Panc1 (cell line): ENCODE results near the gene PAX3. TPM values are rescaled to one million over a fixed set of nuclear protein-coding genes. Genes with fewer than 3 reads are reported as not detected.

Experiments
- ATAC-seq: fragments of 200-7000 bp; cut with Tn5 transposase; 2 replicates; pipeline ENCODE4 v1.9.1; 2020; ENCODE audit warnings: mild to moderate bottlenecking, moderate library complexity
- BruUV-seq: library from RNA; stranded (reverse); fragments of 400-500 nt; replicated peaks from 2 replicates; lab custom pipeline; 2021; lab: Mats Ljungman, UMichigan
- CTCF ChIA-PET: fragments of 300-600 bp; sonication (Branson Sonifier 250); formaldehyde crosslinking; loops from one replicate; lab custom pipeline; 2022; ENCODE audit warnings: antibody characterized with exemption; lab: Charles Lee
- POLR2A ChIA-PET: fragments of 300-600 bp; sonication (Branson Sonifier 250); formaldehyde crosslinking; loops from one replicate; lab custom pipeline; 2022; ENCODE audit warnings: antibody characterized with exemption; lab: Charles Lee
- DNase-seq: peaks from one replicate; pipeline ENCODE4 v3.0.0-alpha.2; 2010; ENCODE audit warnings: low read depth, low spot score
- H3K27ac ChIP-seq: 2 replicates; pipeline ENCODE4 v1.5.1; 2011; ENCODE audit warnings: mild to moderate bottlenecking, low read length, inconsistent platforms
- H3K27me3 ChIP-seq: fragments of 200-500 bp; sonication (Bioruptor generic); 2 replicates; pipeline ENCODE4 v1.6.0; 2014; ENCODE audit warnings: low read length, inconsistent platforms; ENCODE audit not compliant: control insufficient read depth, insufficient read depth
- H3K36me3 ChIP-seq: fragments of 200-500 bp; sonication (Bioruptor generic); 2 replicates; pipeline ENCODE4 v1.5.1; 2014; ENCODE audit warnings: inconsistent platforms, mild to moderate bottlenecking, low read length, moderate library complexity; ENCODE audit not compliant: control insufficient read depth, insufficient read depth
- H3K4me1 ChIP-seq: 2 replicates; pipeline ENCODE4 v1.5.1; 2011; ENCODE audit warnings: inconsistent platforms, mild to moderate bottlenecking, low read length, moderate library complexity; ENCODE audit not compliant: control insufficient read depth, insufficient read depth
- H3K4me3 ChIP-seq, 2 experiments: 2 replicates each; pipeline ENCODE4 v1.5.1; 2011 to 2012; ENCODE audit warnings: low read depth in 2 of 2, low read length in 2 of 2, mild to moderate bottlenecking in 2 of 2, inconsistent platforms in 1 of 2, moderate library complexity in 1 of 2
- H3K9me3 ChIP-seq: fragments of 200-500 bp; sonication (Bioruptor generic); 2 replicates; pipeline ENCODE4 v1.5.1; 2014; ENCODE audit warnings: low read depth, mild to moderate bottlenecking, inconsistent platforms, low read length, moderate library complexity; ENCODE audit not compliant: control insufficient read depth, insufficient read depth
- CTCF ChIP-seq: fragments of 450-650 bp; IDR thresholded peaks from 2 replicates; pipeline ENCODE4 v1.5.1; 2017; ENCODE audit warnings: mild to moderate bottlenecking
- POLR2AphosphoS5 ChIP-seq: IDR thresholded peaks from 2 replicates; pipeline ENCODE4 v1.6.1; 2012; ENCODE audit warnings: mild to moderate bottlenecking, low read depth, low read length, moderate library complexity
- REST ChIP-seq, 2 experiments: IDR thresholded peaks; 2 replicates each; pipeline ENCODE4 v1.6.1; 2011 to 2012; ENCODE audit warnings: low read depth in 2 of 2, control low read depth in 1 of 2, low read length in 1 of 2, mild to moderate bottlenecking in 1 of 2, moderate library complexity in 1 of 2; ENCODE audit not compliant: insufficient read depth in 1 of 2
- SIN3A ChIP-seq: IDR thresholded peaks from 2 replicates; pipeline ENCODE4 v1.6.1; 2012; ENCODE audit warnings: low read depth, mild to moderate bottlenecking, low read length, moderate library complexity, borderline replicate concordance; ENCODE audit not compliant: insufficient read depth
- TCF7L2 ChIP-seq: IDR thresholded peaks from 2 replicates; pipeline ENCODE4 v1.6.1; 2011; ENCODE audit warnings: mild to moderate bottlenecking, low read depth, low read length, inconsistent platforms
- in situ Hi-C: cut with HindIII; loops from 2 replicates; pipeline ENCODE4 v1.10.0; 2016; ENCODE audit warnings: low sequenced_read_pairs, low pct_unique_long_range_greater_than_20kb
- intact Hi-C: fragments of 100-400 bp; cut with micrococcal nuclease; formaldehyde crosslinking; loops from one replicate; pipeline ENCODE4 v1.10.0; 2022; ENCODE audit not compliant: unreplicated experiment
- total RNA-seq: library from RNA; stranded (reverse); gene quantifications from one replicate; pipeline ENCODE4 v1.2.1, GENCODE V29; 2021; ENCODE audit not compliant: unreplicated experiment

Gene PAX3
- total RNA-seq, 1 experiment from 2014 or later = not detected

- H3K4me3 ChIP-seq = no peak overlapping the region
- TF ChIP-seq TCF7L2 = no peak
- no peak for TF ChIP-seq POLR2AphosphoS5
- no peak for TF ChIP-seq CTCF
- no peak for TF ChIP-seq REST (IDR thresholded peaks at IDR 0.05; ENCODE audit: insufficient read depth in 1 of 2, low read depth in 2 of 2, low read length in 1 of 2)
- no peak for TF ChIP-seq SIN3A
- DNase-seq (no peak), ATAC-seq (no peak)
- no peaks in the 10 kb centered on the region for H3K27me3 ChIP-seq
- ChIA-PET CTCF (no interaction called here), POLR2A (no interaction called here)
- in situ Hi-C loops = no loop called here
- no peaks in the 10 kb centered on the region for H3K36me3 ChIP-seq
- BruUV-seq = no TSS peak
- no peak overlapping the region for H3K27ac ChIP-seq
- H3K9me3 ChIP-seq = no peaks in the 10 kb centered on the region
- intact Hi-C loops = no loop called here
- no peaks in the 10 kb centered on the region for H3K4me1 ChIP-seq
Observed at GRCh38 chr2:222176890-222177289, 121.9 kb downstream of the PAX3 start.

GRCh38 chr2:222174450-222174849 is 124.3 kb downstream of the PAX3 start:
- POLR2A ChIA-PET = no interaction called here
- ATAC-seq (no peak), DNase-seq (no peak)
- in situ Hi-C loops (no loop called here), intact Hi-C loops (no loop called here)
- no peak overlapping the region for H3K4me3 ChIP-seq
- TF ChIP-seq SIN3A (no peak), POLR2AphosphoS5 (no peak), CTCF (no peak), REST (IDR thresholded peaks at IDR 0.05; ENCODE audit: insufficient read depth in 1 of 2, low read depth in 2 of 2, low read length in 1 of 2) (no peak), TCF7L2 (no peak)
- no peaks in the 10 kb centered on the region for H3K27me3 ChIP-seq
- no peak overlapping the region for H3K27ac ChIP-seq
- CTCF ChIA-PET = no interaction called here
- no peaks in the 10 kb centered on the region for H3K9me3 ChIP-seq
- H3K4me1 ChIP-seq = no peaks in the 10 kb centered on the region
- BruUV-seq = no TSS peak
- no peaks in the 10 kb centered on the region for H3K36me3 ChIP-seq
